B cell (primary cell): ENCODE data around the gene LENEP.

ENCODE experiments used
- CTCF ChIP-seq: fragments of 200-600 bp; IDR thresholded peaks from one replicate; pipeline ENCODE4 v1.8.0; 2022; ENCODE audit warnings: antibody characterized with exemption, mild to moderate bottlenecking
- EZH2 ChIP-seq: IDR thresholded peaks from 2 replicates; pipeline ENCODE4 v1.6.1; 2012; ENCODE audit warnings: borderline replicate concordance, low read depth, mild to moderate bottlenecking, moderate library complexity, low read length; ENCODE audit not compliant: insufficient read depth, poor library complexity, severe bottlenecking

GRCh38 chr1:155029513-155030242 is 36.3 kb downstream of the LENEP start:
- no peak for TF ChIP-seq CTCF
- no peak for TF ChIP-seq EZH2
